SK-N-SH treated with all-trans-retinoic acid at 6 μM for 48 hours (cell line): ENCODE results near the gene SCN11A.
A peak's percentile ranks its signal among the peaks of the same experiment; 100 is the strongest.

Source experiments
- ATAC-seq: fragments of 200-7000 bp; cut with Tn5 transposase; 3 replicates; pipeline ENCODE4 v1.9.1; 2020; ENCODE audit warnings: mild to moderate bottlenecking, moderate library complexity
- ARNTL ChIP-seq: fragments of 450-650 bp; formaldehyde crosslinking; IDR thresholded peaks from 2 replicates; pipeline ENCODE4 v1.5.0; 2020; ENCODE audit warnings: low read depth, mild to moderate bottlenecking, moderate library complexity, borderline replicate concordance
- BACH2 ChIP-seq: fragments of 250-450 bp; sonication (Bioruptor Pico); IDR thresholded peaks from 2 replicates; pipeline ENCODE4 v1.9.0; 2021; ENCODE audit warnings: mild to moderate bottlenecking, borderline replicate concordance
- CREB5 ChIP-seq: fragments of 250-450 bp; sonication (Bioruptor Pico); IDR thresholded peaks from 2 replicates; pipeline ENCODE4 v1.5.1; 2020; ENCODE audit warnings: low read depth, mild to moderate bottlenecking, moderate library complexity
- CSDC2 ChIP-seq: fragments of 250-450 bp; sonication (Bioruptor Pico); IDR thresholded peaks from 2 replicates; pipeline ENCODE4 v1.5.0; 2020; ENCODE audit warnings: mild to moderate bottlenecking, moderate library complexity
- CSRNP3 ChIP-seq: fragments of 250-450 bp; sonication (Bioruptor Pico); IDR thresholded peaks from 2 replicates; pipeline ENCODE4 v1.5.1; 2021; ENCODE audit warnings: mild to moderate bottlenecking, moderate library complexity
- ESRRG ChIP-seq: fragments of 250-450 bp; sonication (Bioruptor Pico); IDR thresholded peaks from 2 replicates; pipeline ENCODE4 v1.6.1; 2021; ENCODE audit warnings: mild to moderate bottlenecking
- GLIS3 ChIP-seq: fragments of 250-450 bp; sonication (Bioruptor Pico); IDR thresholded peaks from 2 replicates; pipeline ENCODE4 v1.5.0; 2020; ENCODE audit warnings: mild to moderate bottlenecking, moderate library complexity
- ISL1 ChIP-seq: fragments of 250-450 bp; sonication (Bioruptor Pico); IDR thresholded peaks from 2 replicates; pipeline ENCODE4 v2.1.2; 2022; ENCODE audit warnings: mild to moderate bottlenecking, moderate library complexity
- PATZ1 ChIP-seq: fragments of 250-450 bp; sonication (Bioruptor Pico); IDR thresholded peaks from 2 replicates; pipeline ENCODE4 v1.8.0; 2020; ENCODE audit warnings: mild to moderate bottlenecking, moderate library complexity, borderline replicate concordance
- POU6F1 ChIP-seq: fragments of 250-450 bp; sonication (Bioruptor Pico); IDR thresholded peaks from 2 replicates; pipeline ENCODE4 v1.8.0; 2021; ENCODE audit warnings: low read depth, mild to moderate bottlenecking, moderate library complexity, borderline replicate concordance
- PPARA ChIP-seq: fragments of 250-450 bp; sonication (Bioruptor Pico); IDR thresholded peaks from 2 replicates; pipeline ENCODE4 v1.5.0; 2020; ENCODE audit warnings: mild to moderate bottlenecking, borderline replicate concordance
- RARB ChIP-seq: fragments of 250-450 bp; sonication (Bioruptor Pico); IDR thresholded peaks from 2 replicates; pipeline ENCODE4 v1.8.0; 2021; ENCODE audit warnings: mild to moderate bottlenecking, moderate library complexity
- SNAI2 ChIP-seq: fragments of 250-450 bp; sonication (Bioruptor Pico); IDR thresholded peaks from 2 replicates; pipeline ENCODE4 v1.5.0; 2020; ENCODE audit warnings: mild to moderate bottlenecking, moderate library complexity
- TCF4 ChIP-seq: fragments of 250-450 bp; sonication (Bioruptor Pico); IDR thresholded peaks from 2 replicates; pipeline ENCODE4 v1.8.0; 2021; ENCODE audit warnings: mild to moderate bottlenecking, moderate library complexity, borderline replicate concordance
- TOX ChIP-seq: fragments of 250-450 bp; sonication (Bioruptor Pico); IDR thresholded peaks from 2 replicates; pipeline ENCODE4 v1.8.0; 2021; ENCODE audit warnings: mild to moderate bottlenecking, moderate library complexity, borderline replicate concordance
- TSHZ2 ChIP-seq: fragments of 250-450 bp; sonication (Bioruptor Pico); IDR thresholded peaks from 2 replicates; pipeline ENCODE4 v1.5.0; 2020; ENCODE audit warnings: mild to moderate bottlenecking, moderate library complexity
- ZC3H10 ChIP-seq: fragments of 250-450 bp; sonication (Bioruptor Pico); IDR thresholded peaks from 2 replicates; pipeline ENCODE4 v1.5.1; 2021; ENCODE audit warnings: mild to moderate bottlenecking, moderate library complexity
- ZFP3 ChIP-seq: fragments of 250-450 bp; sonication (Bioruptor Pico); IDR thresholded peaks from 2 replicates; pipeline ENCODE4 v1.5.0; 2020; ENCODE audit warnings: mild to moderate bottlenecking, moderate library complexity
- ZFP30 ChIP-seq: fragments of 450-650 bp; formaldehyde crosslinking; IDR thresholded peaks from 2 replicates; pipeline ENCODE4 v1.5.0; 2022; ENCODE audit warnings: mild to moderate bottlenecking, moderate library complexity
- ZNF565 ChIP-seq: fragments of 450-650 bp; formaldehyde crosslinking; conservative IDR thresholded peaks from 2 replicates; pipeline ENCODE4 v1.5.0; 2020; ENCODE audit warnings: low read depth, mild to moderate bottlenecking, moderate library complexity
- ZNF70 ChIP-seq: fragments of 450-650 bp; formaldehyde crosslinking; IDR thresholded peaks from 2 replicates; pipeline ENCODE4 v1.5.0; 2020; ENCODE audit warnings: mild to moderate bottlenecking, moderate library complexity
- ZNF8 ChIP-seq: fragments of 450-650 bp; formaldehyde crosslinking; IDR thresholded peaks from 2 replicates; pipeline ENCODE4 v1.5.0; 2020; ENCODE audit warnings: mild to moderate bottlenecking, moderate library complexity

SCN11A gene

GRCh38 chr3:39051649-39052561, at the start of gene SCN11A, which contains the start of gene WDR48:
Gene SCN11A, minus strand, starts transcription at chr3:39051944. Its CDS starts 101,582 bp downstream, at chr3:38950362.
Gene WDR48, plus strand, starts transcription at chr3:39052016. Its CDS starts 10 bp downstream, at chr3:39052026.
- peak; percentile 100 for ATAC-seq
- TF ChIP-seq CSDC2 (no peak), TSHZ2 (CRISPR knock-in tag) (no peak), ZFP3 (CRISPR knock-in tag) (no peak), ESRRG (CRISPR knock-in tag) (no peak), GLIS3 (CRISPR knock-in tag) (no peak), POU6F1 (CRISPR knock-in tag) (no peak), CSRNP3 (CRISPR knock-in tag) (no peak), ARNTL (no peak), RARB (CRISPR knock-in tag) (no peak), TOX (CRISPR knock-in tag) (no peak), CREB5 (CRISPR knock-in tag) (no peak), TCF4 (CRISPR knock-in tag) (no peak), ZC3H10 (CRISPR knock-in tag) (no peak), ISL1 (CRISPR knock-in tag) (no peak), ZFP30 (no peak), ZNF70 (CRISPR knock-in tag) (no peak), ZNF8 (CRISPR knock-in tag) (no peak), PPARA (CRISPR knock-in tag) (no peak), ZNF565 (CRISPR knock-in tag) (no peak), PATZ1 (CRISPR knock-in tag) (no peak)

GRCh38 chr3:39101022-39101689, 49.4 kb upstream of the SCN11A start:
- ATAC-seq = peak; percentile 84
- TF ChIP-seq ZNF70 (CRISPR knock-in tag) = no peak
- no peak for TF ChIP-seq CSDC2
- TF ChIP-seq RARB (CRISPR knock-in tag) = no peak
- TF ChIP-seq ZFP3 (CRISPR knock-in tag) = no peak
- no peak for TF ChIP-seq ISL1 (CRISPR knock-in tag)
- TF ChIP-seq SNAI2 (CRISPR knock-in tag) = no peak
- TF ChIP-seq ZC3H10 (CRISPR knock-in tag) = no peak
- no peak for TF ChIP-seq ARNTL
- no peak for TF ChIP-seq CREB5 (CRISPR knock-in tag)
- no peak for TF ChIP-seq BACH2
- TF ChIP-seq ZNF565 (CRISPR knock-in tag) = no peak
- no peak for TF ChIP-seq TCF4 (CRISPR knock-in tag)
- no peak for TF ChIP-seq TSHZ2 (CRISPR knock-in tag)
